Parathyroid adenoma (tissue), 2 donors: ENCODE measurements around the gene PNKD.

Source experiments
- H2AFZ ChIP-seq: fragments of 300-600 bp; sonication (generic); one replicate; pipeline ENCODE4 v1.7.0; 2017; ENCODE audit warnings: antibody characterized with exemption, mild to moderate bottlenecking
- H3K27ac ChIP-seq: fragments of 300-600 bp; sonication (generic); one replicate; pipeline ENCODE4 v1.7.0; 2017
- H3K27me3 ChIP-seq: fragments of 300-600 bp; sonication (generic); one replicate; pipeline ENCODE4 v1.7.0; 2017; ENCODE audit warnings: low read length; ENCODE audit not compliant: control insufficient read depth, insufficient read depth
- H3K36me3 ChIP-seq: fragments of 300-600 bp; sonication (generic); one replicate; pipeline ENCODE4 v1.7.0; 2017; ENCODE audit warnings: low read length; ENCODE audit not compliant: control insufficient read depth, insufficient read depth
- H3K4me1 ChIP-seq: fragments of 300-600 bp; sonication (generic); one replicate; pipeline ENCODE4 v1.7.0; 2017; ENCODE audit warnings: control low read depth
- H3K4me2 ChIP-seq: fragments of 300-600 bp; sonication (generic); one replicate; pipeline ENCODE4 v1.7.0; 2017; ENCODE audit warnings: low read length
- H3K4me3 ChIP-seq: fragments of 300-600 bp; sonication (generic); one replicate; pipeline ENCODE4 v1.7.0; 2017; ENCODE audit warnings: low read depth, low read length
- H3K79me2 ChIP-seq: fragments of 300-600 bp; sonication (generic); one replicate; pipeline ENCODE4 v1.7.0; 2017; ENCODE audit warnings: control low read depth
- H3K9ac ChIP-seq: fragments of 300-600 bp; sonication (generic); one replicate; pipeline ENCODE4 v1.7.0; 2017; ENCODE audit warnings: mild to moderate bottlenecking
- H3K9me3 ChIP-seq: fragments of 300-600 bp; sonication (generic); one replicate; pipeline ENCODE4 v1.7.0; 2017; ENCODE audit warnings: low read length; ENCODE audit not compliant: control insufficient read depth
- CTCF ChIP-seq: fragments of 300-600 bp; sonication (generic); IDR thresholded peaks from one replicate; pipeline ENCODE4 v1.7.0; 2017; ENCODE audit warnings: antibody characterized with exemption, mild to moderate bottlenecking
- donor health status: primary hyperparathyroidism.

PNKD gene

GRCh38 chr2:218370410-218371063 lies 100.2 kb downstream of the PNKD start:
- no peak for TF ChIP-seq CTCF
- H2AFZ ChIP-seq: no peak overlapping the region
- no peak overlapping the region for H3K4me2 ChIP-seq
- H3K27ac ChIP-seq: peak overlapping the region; percentile 17
- H3K9ac ChIP-seq: no peak overlapping the region
- H3K27me3 ChIP-seq: no peaks in the 10 kb centered on the region
- H3K9me3 ChIP-seq: no peaks in the 10 kb centered on the region
- no peaks in the 10 kb centered on the region for H3K79me2 ChIP-seq
- H3K4me1 ChIP-seq: peaks cover 4% of the 10 kb centered on the region
- H3K4me3 ChIP-seq: no peak overlapping the region
- H3K36me3 ChIP-seq: no peaks in the 10 kb centered on the region

- no peak for TF ChIP-seq CTCF
- no peak overlapping the region for H3K9ac ChIP-seq
- H3K27ac ChIP-seq: no peak overlapping the region
These were observed 101.6 kb downstream of the PNKD start for GRCh38 chr2:218371983-218372350.

GRCh38 chr2:218374795-218375194 lies 104.5 kb downstream of the PNKD start:
- no peak for TF ChIP-seq CTCF
- Histone ChIP-seq H3K27me3 (no peaks in the 10 kb centered on the region), H3K9me3 (no peaks in the 10 kb centered on the region), H2AFZ (no peak overlapping the region), H3K27ac (no peak overlapping the region), H3K79me2 (no peaks in the 10 kb centered on the region), H3K9ac (no peak overlapping the region), H3K4me3 (no peak overlapping the region), H3K4me1 (no peaks in the 10 kb centered on the region), H3K36me3 (no peaks in the 10 kb centered on the region), H3K4me2 (no peak overlapping the region)

More at GRCh38 chr2:218371983-218372350, 101.6 kb downstream of the PNKD start:
- Histone ChIP-seq H3K36me3 (no peaks in the 10 kb centered on the region), H3K4me3 (no peak overlapping the region), H3K4me1 (peaks cover 4% of the 10 kb centered on the region), H3K79me2 (no peaks in the 10 kb centered on the region), H3K4me2 (no peak overlapping the region), H3K27me3 (no peaks in the 10 kb centered on the region), H3K9me3 (no peaks in the 10 kb centered on the region), H2AFZ (no peak overlapping the region)

- no peak overlapping the region for H3K27ac ChIP-seq
- H2AFZ ChIP-seq: no peak overlapping the region
- no peaks in the 10 kb centered on the region for H3K79me2 ChIP-seq
- no peak overlapping the region for H3K4me2 ChIP-seq
- H3K36me3 ChIP-seq: no peaks in the 10 kb centered on the region
- H3K9ac ChIP-seq: no peak overlapping the region
- no peaks in the 10 kb centered on the region for H3K4me1 ChIP-seq
- H3K27me3 ChIP-seq: no peaks in the 10 kb centered on the region
- H3K9me3 ChIP-seq: no peaks in the 10 kb centered on the region
- no peak overlapping the region for H3K4me3 ChIP-seq
- no peak for TF ChIP-seq CTCF
These were observed 104.9 kb downstream of the PNKD start for GRCh38 chr2:218375212-218375611.

GRCh38 chr2:218378053-218378452 lies 107.7 kb downstream of the PNKD start:
- H3K79me2 ChIP-seq: no peaks in the 10 kb centered on the region
- H3K27me3 ChIP-seq: no peaks in the 10 kb centered on the region
- H2AFZ ChIP-seq: no peak overlapping the region
- no peaks in the 10 kb centered on the region for H3K36me3 ChIP-seq
- no peak for TF ChIP-seq CTCF
- no peak overlapping the region for H3K27ac ChIP-seq
- no peak overlapping the region for H3K9ac ChIP-seq
- H3K4me1 ChIP-seq: no peaks in the 10 kb centered on the region
- no peak overlapping the region for H3K4me2 ChIP-seq
- H3K4me3 ChIP-seq: no peak overlapping the region
- no peaks in the 10 kb centered on the region for H3K9me3 ChIP-seq
